HL-60 (cell line): ENCODE results near the gene COPS6.

Experiments used
- CTCF ChIP-seq: IDR thresholded peaks from one replicate; pipeline ENCODE4 v1.5.1; 2011; ENCODE audit warnings: low read length, control low read depth, inconsistent platforms; ENCODE audit not compliant: insufficient read depth
- GABPA ChIP-seq: IDR thresholded peaks from 2 replicates; pipeline ENCODE4 v1.6.1; 2012; ENCODE audit warnings: low read depth
- SPI1 ChIP-seq: IDR thresholded peaks from 2 replicates; pipeline ENCODE4 v1.6.1; 2012; ENCODE audit warnings: low read depth, mild to moderate bottlenecking, borderline replicate concordance

GRCh38 chr7:100093498-100093897, 4.7 kb downstream of the COPS6 start:
- TF ChIP-seq CTCF: no peak
- no peak for TF ChIP-seq GABPA
- TF ChIP-seq SPI1: no peak
